ENCODE results near the gene SLC22A4.

Gene SLC22A4

GRCh38 chr5:132299917-132300316 lies 5.7 kb downstream of the SLC22A4 start:
- DNase-seq (ENCODE audit: low spot score) = no peak

GRCh38 chr5:132300577-132301343 lies 6.6 kb downstream of the SLC22A4 start:
- no peak for DNase-seq (ENCODE audit: low spot score)

- no peak for DNase-seq (ENCODE audit: low spot score)
These were observed 7.4 kb downstream of the SLC22A4 start for GRCh38 chr5:132301344-132302271.

GRCh38 chr5:132302413-132302812 lies 8.2 kb downstream of the SLC22A4 start:
- DNase-seq (ENCODE audit: low spot score) = no peak

GRCh38 chr5:132303589-132303988 lies 9.4 kb downstream of the SLC22A4 start:
- no peak for DNase-seq (ENCODE audit: low spot score)

GRCh38 chr5:132305420-132305819 lies 11.2 kb downstream of the SLC22A4 start:
- DNase-seq (ENCODE audit: low spot score) = no peak

GRCh38 chr5:132308701-132309100 lies 14.5 kb downstream of the SLC22A4 start:
- DNase-seq (ENCODE audit: low spot score) = no peak

GRCh38 chr5:132309679-132310078 lies 15.5 kb downstream of the SLC22A4 start:
- DNase-seq (ENCODE audit: low spot score) = no peak

- no peak for DNase-seq (ENCODE audit: low spot score)
These were observed 16.1 kb downstream of the SLC22A4 start for GRCh38 chr5:132310141-132310834.

GRCh38 chr5:132313366-132313765 lies 19.2 kb downstream of the SLC22A4 start:
- DNase-seq (ENCODE audit: low spot score) = no peak

GRCh38 chr5:132313961-132314432 lies 19.8 kb downstream of the SLC22A4 start:
- no peak for DNase-seq (ENCODE audit: low spot score)

GRCh38 chr5:132315529-132316067 lies 21.4 kb downstream of the SLC22A4 start:
- DNase-seq (ENCODE audit: low spot score) = no peak

GRCh38 chr5:132319975-132320374 lies 25.8 kb downstream of the SLC22A4 start:
- no peak for DNase-seq (ENCODE audit: low spot score)

- DNase-seq (ENCODE audit: low spot score) = no peak
These were observed 27.0 kb downstream of the SLC22A4 start for GRCh38 chr5:132321109-132321721.

GRCh38 chr5:132322266-132322665 lies 28.1 kb downstream of the SLC22A4 start:
- no peak for DNase-seq (ENCODE audit: low spot score)

GRCh38 chr5:132323202-132323601 lies 29.0 kb downstream of the SLC22A4 start:
- DNase-seq (ENCODE audit: low spot score) = no peak

GRCh38 chr5:132325691-132326090 lies 31.5 kb downstream of the SLC22A4 start:
- no peak for DNase-seq (ENCODE audit: low spot score)

GRCh38 chr5:132327252-132327955 lies 33.2 kb downstream of the SLC22A4 start:
- DNase-seq (ENCODE audit: low spot score) = no peak

- no peak for DNase-seq (ENCODE audit: low spot score)
These were observed 40.6 kb downstream of the SLC22A4 start for GRCh38 chr5:132334812-132335211.

GRCh38 chr5:132335402-132335801 lies 41.2 kb downstream of the SLC22A4 start:
- DNase-seq (ENCODE audit: low spot score) = no peak
